AG04450 (cell line): Measurements from ENCODE around the gene WDR74. TPM values are rescaled to one million over a fixed set of nuclear protein-coding genes. Genes with fewer than 3 reads are reported as not detected.

ENCODE experiments used
- CTCF ChIA-PET: fragments of 300-600, 350-600 bp; formaldehyde crosslinking; extraction: SDS; loops from one replicate; lab custom pipeline; 2022; ENCODE audit warnings: antibody characterized with exemption, inconsistent platforms; lab: Charles Lee
- POLR2A ChIA-PET: fragments of 350-600 bp; formaldehyde crosslinking; extraction: SDS; loops from one replicate; lab custom pipeline; 2021; ENCODE audit warnings: antibody characterized with exemption, inconsistent platforms; lab: Yijun Ruan, JAX
- DNase-seq: peaks from one replicate; pipeline ENCODE4 v3.0.0-alpha.2; 2011; ENCODE audit warnings: low read depth, low spot score
- H3K27ac ChIP-seq: one replicate; pipeline ENCODE4 v1.5.1; 2012; ENCODE audit warnings: low read depth, low read length, control low read depth
- H3K27me3 ChIP-seq: one replicate; pipeline ENCODE4 v1.6.0; 2012; ENCODE audit warnings: low read length; ENCODE audit not compliant: control insufficient read depth, insufficient read depth
- H3K4me3 ChIP-seq: 2 replicates; pipeline ENCODE4 v1.5.1; 2011; ENCODE audit warnings: mild to moderate bottlenecking, low read depth, low read length, control low read depth
- H3K9me3 ChIP-seq: 2 replicates; pipeline ENCODE4 v1.5.1; 2012; ENCODE audit warnings: low read length; ENCODE audit not compliant: control insufficient read depth, insufficient read depth
- CTCF ChIP-seq: IDR thresholded peaks from 2 replicates; pipeline ENCODE4 v1.5.1; 2011; ENCODE audit warnings: low read depth, low read length, control low read depth, inconsistent platforms
- polyA plus RNA-seq: library from polyadenylated mRNA; depleted of rRNA; stranded (reverse); fragments of >200 nt; gene quantifications from 2 replicates; pipeline ENCODE4 v1.2.3, GENCODE V29; 2011

Gene WDR74
- polyA plus RNA-seq, 1 experiment, result 18.0 TPM

GRCh38 chr11:62852523-62853188 lies 13.3 kb upstream of the WDR74 start:
- no peak overlapping the region for H3K27ac ChIP-seq
- H3K4me3 ChIP-seq, result no peak overlapping the region; the same call in 1 of the 2 replicates
- no peak for DNase-seq
- POLR2A ChIA-PET, result interaction anchor here (9.3 kb wide), 1 partner anchor 12 kb away, joined by 172 read pairs; the partner anchor contains the start of gene WDR74
- CTCF ChIA-PET, result no interaction called here
- no peak for TF ChIP-seq CTCF
- no peaks in the 10 kb centered on the region for H3K9me3 ChIP-seq
- H3K27me3 ChIP-seq, result no peaks in the 10 kb centered on the region

GRCh38 chr11:62851807-62852522 lies 12.6 kb upstream of the WDR74 start:
- H3K9me3 ChIP-seq, result no peaks in the 10 kb centered on the region
- DNase-seq, result no peak
- ChIA-PET CTCF (interaction anchor here (0.6 kb wide), 1 partner anchor 35 kb away, joined by 3 read pairs; no protein-coding TSS in a partner anchor), POLR2A (interaction anchor here (0.5 to 9.3 kb wide), 4 partner anchors 11 to 740 kb away, joined by 3 to 172 read pairs (median 4); partner anchors contain the start of genes SLC3A2 and WDR74)
- H3K27ac ChIP-seq, result no peak overlapping the region
- H3K4me3 ChIP-seq, result no peak overlapping the region
- H3K27me3 ChIP-seq, result no peaks in the 10 kb centered on the region
- no peak for TF ChIP-seq CTCF

GRCh38 chr11:62850911-62851806 lies 11.8 kb upstream of the WDR74 start:
- no peak overlapping the region for H3K27ac ChIP-seq
- ChIA-PET CTCF (interaction anchor here (0.6 kb wide), 1 partner anchor 35 kb away, joined by 3 read pairs; no protein-coding TSS in a partner anchor), POLR2A (interaction anchor here (0.5 to 9.3 kb wide), 8 partner anchors 11 to 739 kb away, joined by 3 to 172 read pairs (median 4); partner anchors contain the start of genes SLC3A2, STX5, TMEM179B and WDR74)
- no peaks in the 10 kb centered on the region for H3K9me3 ChIP-seq
- H3K4me3 ChIP-seq, result no peak overlapping the region
- no peaks in the 10 kb centered on the region for H3K27me3 ChIP-seq
- no peak for DNase-seq
- TF ChIP-seq CTCF, result no peak

GRCh38 chr11:62847767-62848314 lies 8.5 kb upstream of the WDR74 start:
- H3K4me3 ChIP-seq, result no peak overlapping the region
- no peaks in the 10 kb centered on the region for H3K9me3 ChIP-seq
- ChIA-PET POLR2A (interaction anchor here (0.7 kb wide), 1 partner anchor 276 kb away, joined by 3 read pairs; no protein-coding TSS in a partner anchor), CTCF (no interaction called here)
- DNase-seq, result no peak
- no peaks in the 10 kb centered on the region for H3K27me3 ChIP-seq
- H3K27ac ChIP-seq, result no peak overlapping the region
- TF ChIP-seq CTCF, result no peak
